CD8-positive, alpha-beta memory T cell (primary cell): Measurements from ENCODE around the gene KLK1. TPM values are rescaled to one million over a fixed set of nuclear protein-coding genes. Genes with fewer than 3 reads are reported as not detected.
A peak's percentile ranks its signal among the peaks of the same experiment; 100 is the strongest.

Source experiments
- CTCF ChIA-PET: fragments of 350-600 bp; sonication (Branson Sonifier 250); formaldehyde crosslinking; loops from one replicate; lab custom pipeline; 2021; ENCODE audit warnings: antibody characterized with exemption; lab: Charles Lee
- POLR2A ChIA-PET: fragments of 350-600 bp; sonication (Branson Sonifier 250); formaldehyde crosslinking; loops from one replicate; lab custom pipeline; 2021; ENCODE audit warnings: antibody characterized with exemption; lab: Charles Lee
- DNase-seq, 5 donors: peaks; one replicate each; pipeline versions ENCODE4 v3.0.0 to v3.0.0-alpha.2; 2020 to 2022; ENCODE audit warnings: mixed read lengths in 1 of 5
- H3K27ac ChIP-seq: one replicate; pipeline ENCODE4 v1.7.0; 2013; ENCODE audit warnings: low read depth, mild to moderate bottlenecking, low read length, moderate library complexity
- H3K27me3 ChIP-seq: 2 replicates; pipeline ENCODE4 v1.7.0; 2013; ENCODE audit warnings: low read length, mild to moderate bottlenecking; ENCODE audit not compliant: insufficient read depth, poor library complexity, severe bottlenecking
- H3K36me3 ChIP-seq: 2 replicates; pipeline ENCODE4 v1.7.0; 2013; ENCODE audit warnings: mild to moderate bottlenecking, low read length, moderate library complexity; ENCODE audit not compliant: insufficient read depth
- H3K4me1 ChIP-seq: 2 replicates; pipeline ENCODE4 v1.7.0; 2013; ENCODE audit warnings: mild to moderate bottlenecking, low read length, moderate library complexity; ENCODE audit not compliant: insufficient read depth
- H3K4me3 ChIP-seq: 2 replicates; pipeline ENCODE4 v1.7.0; 2013; ENCODE audit warnings: mild to moderate bottlenecking, low read length
- H3K9me3 ChIP-seq: 2 replicates; pipeline ENCODE4 v1.7.0; 2013; ENCODE audit warnings: mild to moderate bottlenecking, low read length
- H3K27ac Mint-ChIP-seq, 8 donors: one replicate each; pipeline ENCODE4 v1.8.0; 2020 to 2021; ENCODE audit warnings: mixed read lengths in 8 of 8, mild to moderate bottlenecking in 6 of 8, inconsistent platforms in 3 of 8, moderate library complexity in 3 of 8
- H3K27me3 Mint-ChIP-seq, 2 donors: one replicate each; pipeline ENCODE4 v1.8.0; 2020 to 2021; ENCODE audit warnings: mixed read lengths in 2 of 2, mild to moderate bottlenecking in 1 of 2, moderate library complexity in 1 of 2
- H3K36me3 Mint-ChIP-seq, 3 donors: one replicate each; pipeline ENCODE4 v1.8.0; 2020 to 2021; ENCODE audit warnings: mixed read lengths in 3 of 3, inconsistent platforms in 1 of 3, mild to moderate bottlenecking in 1 of 3
- H3K4me1 Mint-ChIP-seq, 3 donors: one replicate each; pipeline ENCODE4 v1.8.0; 2020 to 2021; ENCODE audit warnings: mixed read lengths in 3 of 3, inconsistent platforms in 1 of 3, mild to moderate bottlenecking in 1 of 3
- H3K4me3 Mint-ChIP-seq, 7 donors: one replicate each; pipeline ENCODE4 v1.8.0; 2020 to 2021; ENCODE audit warnings: mixed read lengths in 7 of 7, mild to moderate bottlenecking in 6 of 7, moderate library complexity in 4 of 7, inconsistent platforms in 2 of 7
- H3K9me3 Mint-ChIP-seq, 5 donors: one replicate each; pipeline ENCODE4 v1.8.0; 2020 to 2022; ENCODE audit warnings: mixed read lengths in 5 of 5, mild to moderate bottlenecking in 3 of 5, moderate library complexity in 2 of 5, inconsistent platforms in 1 of 5
- polyA plus RNA-seq: library from polyadenylated mRNA; unstranded; fragments of 300-500 nt; fragmentation: Illumina TruSeq; gene quantifications from one replicate; pipeline ENCODE4 v1.2.3, GENCODE V29; 2021
- total RNA-seq, 2 experiments: library from RNA; stranded (reverse); gene quantifications; one replicate each; pipeline ENCODE4 v1.2.3, GENCODE V29; 2021

KLK1 gene
- under 1 TPM; 0.27 to 0.39 TPM for total RNA-seq
- not detected for polyA plus RNA-seq

DNA sequence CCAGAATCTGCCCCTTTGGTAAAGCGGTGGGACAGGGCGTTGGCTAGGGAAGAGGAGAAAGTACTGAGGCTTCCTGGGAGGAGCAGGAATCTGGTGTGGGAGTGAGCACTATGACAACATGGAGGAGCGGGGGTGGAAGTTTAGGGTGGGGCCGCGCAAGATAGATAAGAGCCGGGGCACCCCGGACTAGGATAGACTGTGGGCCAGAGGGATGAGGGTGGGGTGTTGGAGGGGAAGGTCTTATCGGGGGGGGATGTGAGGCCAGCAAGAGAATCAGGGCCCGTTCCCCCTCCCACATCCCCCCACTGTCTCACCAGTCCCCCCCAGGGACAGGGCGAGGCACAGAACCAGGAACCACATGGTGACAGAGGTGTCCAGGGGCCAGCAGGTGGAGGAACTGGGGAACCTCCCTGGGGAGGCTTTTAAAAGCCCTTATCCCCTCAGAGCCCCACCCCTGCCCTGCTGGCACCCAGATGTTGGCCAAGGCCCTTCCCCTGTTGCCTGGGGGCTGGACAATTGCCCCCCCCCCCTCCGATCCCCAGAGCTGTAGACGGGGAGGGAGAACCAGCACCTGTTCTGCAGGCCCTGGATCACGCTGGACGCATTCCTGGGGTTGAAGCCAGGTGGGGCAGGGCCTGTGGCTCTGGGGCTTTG is at the start of gene KLK1:
TSS of gene KLK1 (minus strand) at position 399 of the 654 bp plus-strand sequence. CDS start at position 360, 39 bp downstream.
- peaks cover 20% of the 10 kb centered on the region for H3K27me3 ChIP-seq
- ChIA-PET POLR2A (no interaction called here), CTCF (no interaction called here)
- Mint-ChIP-seq H3K36me3 (peaks cover 0 to 5% (median 0%) of the 10 kb centered on the region in 3 donors), H3K4me3 (no peak within 1 kb of the TSS), H3K27me3 (peaks cover 27 to 73% of the 10 kb centered on the region in 2 donors), H3K27ac (peak within 1 kb of the TSS in 1 of 8 donors; percentile 30), H3K4me1 (peaks cover 11 to 21% (median 12%) of the 10 kb centered on the region in 3 donors), H3K9me3 (peaks cover 0 to 2% (median 0%) of the 10 kb centered on the region in 5 donors)
- H3K9me3 ChIP-seq, result no peaks in the 10 kb centered on the region
- H3K4me3 ChIP-seq, result no peak within 1 kb of the TSS
- H3K4me1 ChIP-seq, result peaks cover 5% of the 10 kb centered on the region
- H3K36me3 ChIP-seq, result no peaks in the 10 kb centered on the region
- H3K27ac ChIP-seq, result peak within 1 kb of the TSS; percentile 57
- DNase-seq, result no peak

DNA sequence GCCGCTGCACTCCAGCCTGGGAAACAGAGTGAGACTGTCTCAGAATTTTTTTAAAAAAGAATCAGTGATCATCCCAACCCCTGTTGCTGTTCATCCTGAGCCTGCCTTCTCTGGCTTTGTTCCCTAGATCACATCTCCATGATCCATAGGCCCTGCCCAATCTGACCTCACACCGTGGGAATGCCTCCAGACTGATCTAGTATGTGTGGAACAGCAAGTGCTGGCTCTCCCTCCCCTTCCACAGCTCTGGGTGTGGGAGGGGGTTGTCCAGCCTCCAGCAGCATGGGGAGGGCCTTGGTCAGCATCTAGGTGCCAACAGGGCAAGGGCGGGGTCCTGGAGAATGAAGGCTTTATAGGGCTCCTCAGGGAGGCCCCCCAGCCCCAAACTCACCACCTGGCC is 49.5 kb upstream of the KLK1 start, which contains the start of gene KLK2:
TSS of gene KLK2 (plus strand) at position 384 of the 400 bp plus-strand sequence. CDS start 35 bp downstream, outside the sequence.
- no peak for DNase-seq
- Histone ChIP-seq H3K36me3 (no peaks in the 10 kb centered on the region), H3K4me3 (no peak within 1 kb of the TSS), H3K27me3 (peaks cover 4% of the 10 kb centered on the region), H3K27ac (no peak within 1 kb of the TSS), H3K9me3 (no peaks in the 10 kb centered on the region), H3K4me1 (no peaks in the 10 kb centered on the region)
- Mint-ChIP-seq H3K27ac (no peak within 1 kb of the TSS), H3K4me3 (no peak within 1 kb of the TSS), H3K9me3 (peaks cover 0 to 3% (median 0%) of the 10 kb centered on the region in 5 donors), H3K36me3 (no peaks in the 10 kb centered on the region), H3K4me1 (no peaks in the 10 kb centered on the region), H3K27me3 (peaks cover 12 to 38% of the 10 kb centered on the region in 2 donors)
- CTCF ChIA-PET, result no interaction called here
- POLR2A ChIA-PET, result no interaction called here

DNA sequence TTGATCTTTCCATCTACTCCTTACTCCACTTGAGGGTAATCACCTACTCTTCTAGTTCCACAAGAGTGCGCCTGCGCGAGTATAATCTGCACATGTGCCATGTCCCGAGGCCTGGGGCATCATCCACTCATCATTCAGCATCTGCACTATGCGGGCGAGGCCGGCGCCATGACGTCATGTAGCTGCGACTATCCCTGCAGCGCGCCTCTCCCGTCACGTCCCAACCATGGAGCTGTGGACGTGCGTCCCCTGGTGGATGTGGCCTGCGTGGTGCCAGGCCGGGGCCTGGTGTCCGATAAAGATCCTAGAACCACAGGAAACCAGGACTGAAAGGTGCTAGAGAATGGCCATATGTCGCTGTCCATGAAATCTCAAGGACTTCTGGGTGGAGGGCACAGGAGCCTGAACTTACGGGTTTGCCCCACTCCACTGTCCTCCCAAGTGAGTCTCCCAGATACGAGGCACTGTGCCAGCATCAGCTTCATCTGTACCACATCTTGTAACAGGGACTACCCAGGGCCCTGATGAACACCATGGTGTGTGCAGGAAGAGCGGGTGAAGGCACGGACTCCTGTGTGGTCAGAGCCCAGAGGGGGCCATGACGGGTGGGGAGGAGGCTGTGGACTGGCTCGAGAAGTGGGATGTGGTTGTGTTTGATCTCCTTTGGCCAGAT is 47.0 kb upstream of the KLK1 start:
- Mint-ChIP-seq H3K9me3 (peaks cover 0 to 3% (median 0%) of the 10 kb centered on the region in 5 donors), H3K4me3 (no peak overlapping the region), H3K27ac (no peak overlapping the region), H3K27me3 (peaks cover 14 to 53% of the 10 kb centered on the region in 2 donors), H3K36me3 (no peaks in the 10 kb centered on the region), H3K4me1 (no peaks in the 10 kb centered on the region)
- H3K27ac ChIP-seq, result no peak overlapping the region
- no peaks in the 10 kb centered on the region for H3K36me3 ChIP-seq
- CTCF ChIA-PET, result no interaction called here
- H3K4me1 ChIP-seq, result no peaks in the 10 kb centered on the region
- no peaks in the 10 kb centered on the region for H3K9me3 ChIP-seq
- H3K4me3 ChIP-seq, result no peak overlapping the region
- H3K27me3 ChIP-seq, result no peaks in the 10 kb centered on the region
- no peak for DNase-seq
- POLR2A ChIA-PET, result no interaction called here

DNA sequence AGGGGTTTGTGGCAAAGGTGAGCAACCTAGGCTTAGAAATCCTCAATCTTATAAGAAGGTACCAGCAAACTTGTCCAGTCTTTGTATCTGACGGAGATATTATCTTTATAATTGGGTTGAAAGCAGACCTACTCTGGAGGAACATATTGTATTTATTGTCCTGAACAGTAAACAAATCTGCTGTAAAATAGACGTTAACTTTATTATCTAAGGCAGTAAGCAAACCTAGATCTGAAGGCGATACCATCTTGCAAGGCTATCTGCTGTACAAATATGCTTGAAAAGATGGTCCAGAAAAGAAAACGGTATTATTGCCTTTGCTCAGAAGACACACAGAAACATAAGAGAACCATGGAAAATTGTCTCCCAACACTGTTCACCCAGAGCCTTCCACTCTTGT is 45.9 kb upstream of the KLK1 start:
- CTCF ChIA-PET, result no interaction called here
- POLR2A ChIA-PET, result no interaction called here

DNA sequence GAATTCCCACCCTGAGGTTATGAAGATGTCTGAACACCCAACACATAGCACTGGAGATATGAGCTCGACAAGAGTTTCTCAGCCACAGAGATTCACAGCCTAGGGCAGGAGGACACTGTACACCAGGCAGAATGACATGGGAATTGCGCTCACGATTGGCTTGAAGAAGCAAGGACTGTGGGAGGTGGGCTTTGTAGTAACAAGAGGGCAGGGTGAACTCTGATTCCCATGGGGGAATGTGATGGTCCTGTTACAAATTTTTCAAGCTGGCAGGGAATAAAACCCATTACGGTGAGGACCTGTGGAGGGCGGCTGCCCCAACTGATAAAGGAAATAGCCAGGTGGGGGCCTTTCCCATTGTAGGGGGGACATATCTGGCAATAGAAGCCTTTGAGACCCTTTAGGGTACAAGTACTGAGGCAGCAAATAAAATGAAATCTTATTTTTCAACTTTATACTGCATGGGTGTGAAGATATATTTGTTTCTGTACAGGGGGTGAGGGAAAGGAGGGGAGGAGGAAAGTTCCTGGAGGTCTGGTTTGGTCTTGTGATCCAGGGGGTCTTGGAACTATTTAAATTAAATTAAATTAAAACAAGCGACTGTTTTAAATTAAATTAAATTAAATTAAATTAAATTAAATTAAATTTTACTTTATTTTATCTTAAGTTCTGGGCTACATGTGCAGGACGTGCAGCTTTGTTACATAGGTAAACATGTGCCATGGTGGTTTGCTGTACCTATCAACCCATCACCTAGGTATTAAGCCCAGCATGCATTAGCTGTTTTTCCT is 38.1 kb upstream of the KLK1 start:
- Histone ChIP-seq H3K36me3 (no peaks in the 10 kb centered on the region), H3K4me1 (no peaks in the 10 kb centered on the region), H3K27me3 (peaks cover 3% of the 10 kb centered on the region), H3K9me3 (no peaks in the 10 kb centered on the region), H3K4me3 (no peak overlapping the region), H3K27ac (no peak overlapping the region)
- POLR2A ChIA-PET, result no interaction called here
- H3K27ac Mint-ChIP-seq, result no peak overlapping the region
- H3K36me3 Mint-ChIP-seq, result no peaks in the 10 kb centered on the region
- H3K4me3 Mint-ChIP-seq, result no peak overlapping the region
- CTCF ChIA-PET, result no interaction called here
- no peaks in the 10 kb centered on the region for H3K4me1 Mint-ChIP-seq
- peaks cover 20 to 58% of the 10 kb centered on the region in 2 donors for H3K27me3 Mint-ChIP-seq
- H3K9me3 Mint-ChIP-seq, result peaks cover 0 to 9% (median 0%) of the 10 kb centered on the region in 5 donors
- DNase-seq, result no peak

More for the DNA sequence above, 45.9 kb upstream of the KLK1 start:
- Histone ChIP-seq H3K27ac (no peak overlapping the region), H3K36me3 (no peaks in the 10 kb centered on the region), H3K4me1 (no peaks in the 10 kb centered on the region), H3K9me3 (no peaks in the 10 kb centered on the region), H3K4me3 (no peak overlapping the region), H3K27me3 (no peaks in the 10 kb centered on the region)
- Mint-ChIP-seq H3K9me3 (peaks cover 0 to 3% (median 0%) of the 10 kb centered on the region in 5 donors), H3K4me1 (no peaks in the 10 kb centered on the region), H3K27me3 (peaks cover 14 to 53% of the 10 kb centered on the region in 2 donors), H3K4me3 (no peak overlapping the region), H3K27ac (no peak overlapping the region), H3K36me3 (no peaks in the 10 kb centered on the region)
- DNase-seq, result no peak

DNA sequence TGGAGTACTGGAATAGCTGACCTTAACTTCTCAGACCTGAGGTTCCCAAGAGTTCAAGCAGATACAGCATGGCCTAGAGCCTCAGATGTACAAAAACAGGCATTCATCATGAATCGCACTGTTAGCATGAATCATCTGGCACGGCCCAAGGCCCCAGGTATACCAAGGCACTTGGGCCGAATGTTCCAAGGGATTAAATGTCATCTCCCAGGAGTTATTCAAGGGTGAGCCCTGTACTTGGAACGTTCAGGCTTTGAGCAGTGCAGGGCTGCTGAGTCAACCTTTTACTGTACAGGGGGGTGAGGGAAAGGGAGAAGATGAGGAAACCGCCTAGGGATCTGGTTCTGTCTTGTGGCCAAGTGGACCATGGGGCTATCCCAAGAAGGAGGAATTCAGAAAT is 37.4 kb upstream of the KLK1 start:
- CTCF ChIA-PET, result no interaction called here
- no peaks in the 10 kb centered on the region for H3K4me1 ChIP-seq
- H3K9me3 Mint-ChIP-seq, result peaks cover 0 to 9% (median 0%) of the 10 kb centered on the region in 5 donors
- no peaks in the 10 kb centered on the region for H3K36me3 Mint-ChIP-seq
- H3K36me3 ChIP-seq, result no peaks in the 10 kb centered on the region
- H3K4me1 Mint-ChIP-seq, result no peaks in the 10 kb centered on the region
- H3K27ac ChIP-seq, result no peak overlapping the region
- POLR2A ChIA-PET, result no interaction called here
- no peaks in the 10 kb centered on the region for H3K9me3 ChIP-seq
- peaks cover 3% of the 10 kb centered on the region for H3K27me3 ChIP-seq
- no peak overlapping the region for H3K4me3 Mint-ChIP-seq
- H3K27ac Mint-ChIP-seq, result no peak overlapping the region
- H3K4me3 ChIP-seq, result no peak overlapping the region
- H3K27me3 Mint-ChIP-seq, result peaks cover 21 to 58% of the 10 kb centered on the region in 2 donors
- no peak for DNase-seq

DNA sequence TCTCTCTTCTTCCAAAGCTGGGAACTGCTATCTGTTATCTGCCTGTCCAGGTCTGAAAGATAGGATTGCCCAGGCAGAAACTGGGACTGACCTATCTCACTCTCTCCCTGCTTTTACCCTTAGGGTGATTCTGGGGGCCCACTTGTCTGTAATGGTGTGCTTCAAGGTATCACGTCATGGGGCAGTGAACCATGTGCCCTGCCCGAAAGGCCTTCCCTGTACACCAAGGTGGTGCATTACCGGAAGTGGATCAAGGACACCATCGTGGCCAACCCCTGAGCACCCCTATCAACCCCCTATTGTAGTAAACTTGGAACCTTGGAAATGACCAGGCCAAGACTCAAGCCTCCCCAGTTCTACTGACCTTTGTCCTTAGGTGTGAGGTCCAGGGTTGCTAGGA is 36.3 kb upstream of the KLK1 start:
- Histone ChIP-seq H3K36me3 (no peaks in the 10 kb centered on the region), H3K4me1 (no peaks in the 10 kb centered on the region), H3K9me3 (no peaks in the 10 kb centered on the region), H3K27ac (no peak overlapping the region), H3K4me3 (no peak overlapping the region), H3K27me3 (peaks cover 3% of the 10 kb centered on the region)
- H3K27me3 Mint-ChIP-seq, result peaks cover 28 to 67% of the 10 kb centered on the region in 2 donors
- CTCF ChIA-PET, result no interaction called here
- POLR2A ChIA-PET, result no interaction called here
- no peak for DNase-seq
- no peaks in the 10 kb centered on the region for H3K36me3 Mint-ChIP-seq
- no peaks in the 10 kb centered on the region for H3K4me1 Mint-ChIP-seq
- peaks cover 0 to 9% (median 0%) of the 10 kb centered on the region in 5 donors for H3K9me3 Mint-ChIP-seq
- no peak overlapping the region for H3K27ac Mint-ChIP-seq
- H3K4me3 Mint-ChIP-seq, result no peak overlapping the region

DNA sequence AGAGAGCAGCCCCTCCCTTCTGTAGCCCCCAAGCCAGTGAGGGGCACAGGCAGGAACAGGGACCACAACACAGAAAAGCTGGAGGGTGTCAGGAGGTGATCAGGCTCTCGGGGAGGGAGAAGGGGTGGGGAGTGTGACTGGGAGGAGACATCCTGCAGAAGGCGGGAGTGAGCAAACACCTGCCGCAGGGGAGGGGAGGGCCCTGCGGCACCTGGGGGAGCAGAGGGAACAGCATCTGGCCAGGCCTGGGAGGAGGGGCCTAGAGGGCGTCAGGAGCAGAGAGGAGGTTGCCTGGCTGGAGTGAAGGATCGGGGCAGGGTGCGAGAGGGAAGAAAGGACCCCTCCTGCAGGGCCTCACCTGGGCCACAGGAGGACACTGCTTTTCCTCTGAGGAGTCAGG is 35.3 kb upstream of the KLK1 start:
- H3K36me3 ChIP-seq, result no peaks in the 10 kb centered on the region
- Mint-ChIP-seq H3K36me3 (no peaks in the 10 kb centered on the region), H3K4me1 (no peaks in the 10 kb centered on the region), H3K9me3 (peaks cover 0 to 9% (median 0%) of the 10 kb centered on the region in 5 donors), H3K27ac (no peak overlapping the region), H3K4me3 (no peak overlapping the region), H3K27me3 (peaks cover 28 to 73% of the 10 kb centered on the region in 2 donors)
- H3K9me3 ChIP-seq, result no peaks in the 10 kb centered on the region
- H3K4me3 ChIP-seq, result no peak overlapping the region
- H3K4me1 ChIP-seq, result no peaks in the 10 kb centered on the region
- ChIA-PET CTCF (no interaction called here), POLR2A (no interaction called here)
- H3K27ac ChIP-seq, result no peak overlapping the region
- DNase-seq, result no peak
- peaks cover 3% of the 10 kb centered on the region for H3K27me3 ChIP-seq
